ENCODE measurements around the gene UBE2J2. TPM values are rescaled to one million over a fixed set of nuclear protein-coding genes. Genes with fewer than 3 reads are reported as not detected.

UBE2J2 gene
- polyA plus RNA-seq, 1 donor from 2014 or later, result 79.7 TPM

DNA sequence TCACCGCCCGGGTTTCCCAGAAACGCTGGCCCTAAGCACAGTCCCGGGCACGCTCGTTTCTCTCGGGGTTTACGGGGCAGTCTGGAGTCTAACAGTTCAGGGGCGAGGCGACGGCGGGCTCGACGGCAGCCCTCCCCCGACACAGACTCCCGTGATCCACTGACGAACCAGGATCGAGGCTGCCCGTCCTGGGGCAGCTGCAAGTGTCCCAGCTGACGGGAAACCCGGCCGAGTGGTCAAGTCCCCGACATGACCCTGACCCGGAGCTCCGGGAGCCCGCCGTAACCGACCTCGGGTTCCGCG is 494 bp downstream of the UBE2J2 start:
- peaks cover 37% of the 10 kb centered on the region for H3K79me2 ChIP-seq (replicated peaks; ENCODE audit: insufficient read depth, low read length)
- no peaks in the 10 kb centered on the region for H4K20me1 ChIP-seq (ENCODE audit: insufficient read depth)
- H3K27me3 ChIP-seq (ENCODE audit: insufficient read depth, low read depth, low read length), result no peaks in the 10 kb centered on the region
- peak overlapping the region; percentile 95 for H3K4me3 ChIP-seq (ENCODE audit: low read length)
- H3K9ac ChIP-seq (ENCODE audit: low read length), result peak overlapping the region; percentile 87
- no peaks in the 10 kb centered on the region for H3K9me3 ChIP-seq (ENCODE audit: low read length)
- H3K9me2 ChIP-seq (ENCODE audit: insufficient read depth, low read length), result no peaks in the 10 kb centered on the region
- peak overlapping the region; percentile 57 for H3K27ac ChIP-seq (ENCODE audit: low read length)
- H2AFZ ChIP-seq (ENCODE audit: low read depth, low read length), result no peak overlapping the region
- TF ChIP-seq SMC3 (conservative IDR thresholded peaks at IDR 0.05; ENCODE audit: poor library complexity), result no peak
- TF ChIP-seq RAD21 (conservative IDR thresholded peaks at IDR 0.05), result no peak
- no peak for TF ChIP-seq EP300 (conservative IDR thresholded peaks at IDR 0.05; ENCODE audit: poor library complexity, severe bottlenecking)
- TF ChIP-seq EZH2 (IDR thresholded peaks at IDR 0.05; ENCODE audit: borderline replicate concordance, insufficient read depth, low read length, poor library complexity, severe bottlenecking), result no peak
- TF ChIP-seq, protein P1, sequence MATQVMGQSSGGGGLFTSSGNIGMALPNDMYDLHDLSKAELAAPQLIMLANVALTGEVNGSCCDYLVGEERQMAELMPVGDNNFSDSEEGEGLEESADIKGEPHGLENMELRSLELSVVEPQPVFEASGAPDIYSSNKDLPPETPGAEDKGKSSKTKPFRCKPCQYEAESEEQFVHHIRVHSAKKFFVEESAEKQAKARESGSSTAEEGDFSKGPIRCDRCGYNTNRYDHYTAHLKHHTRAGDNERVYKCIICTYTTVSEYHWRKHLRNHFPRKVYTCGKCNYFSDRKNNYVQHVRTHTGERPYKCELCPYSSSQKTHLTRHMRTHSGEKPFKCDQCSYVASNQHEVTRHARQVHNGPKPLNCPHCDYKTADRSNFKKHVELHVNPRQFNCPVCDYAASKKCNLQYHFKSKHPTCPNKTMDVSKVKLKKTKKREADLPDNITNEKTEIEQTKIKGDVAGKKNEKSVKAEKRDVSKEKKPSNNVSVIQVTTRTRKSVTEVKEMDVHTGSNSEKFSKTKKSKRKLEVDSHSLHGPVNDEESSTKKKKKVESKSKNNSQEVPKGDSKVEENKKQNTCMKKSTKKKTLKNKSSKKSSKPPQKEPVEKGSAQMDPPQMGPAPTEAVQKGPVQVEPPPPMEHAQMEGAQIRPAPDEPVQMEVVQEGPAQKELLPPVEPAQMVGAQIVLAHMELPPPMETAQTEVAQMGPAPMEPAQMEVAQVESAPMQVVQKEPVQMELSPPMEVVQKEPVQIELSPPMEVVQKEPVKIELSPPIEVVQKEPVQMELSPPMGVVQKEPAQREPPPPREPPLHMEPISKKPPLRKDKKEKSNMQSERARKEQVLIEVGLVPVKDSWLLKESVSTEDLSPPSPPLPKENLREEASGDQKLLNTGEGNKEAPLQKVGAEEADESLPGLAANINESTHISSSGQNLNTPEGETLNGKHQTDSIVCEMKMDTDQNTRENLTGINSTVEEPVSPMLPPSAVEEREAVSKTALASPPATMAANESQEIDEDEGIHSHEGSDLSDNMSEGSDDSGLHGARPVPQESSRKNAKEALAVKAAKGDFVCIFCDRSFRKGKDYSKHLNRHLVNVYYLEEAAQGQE (IDR thresholded peaks at IDR 0.05; ENCODE audit: borderline replicate concordance), result no peak
- TF ChIP-seq TAF1 (IDR thresholded peaks at IDR 0.05; ENCODE audit: low read depth), result no peak
- no peak for TF ChIP-seq MXI1 (conservative IDR thresholded peaks at IDR 0.05; ENCODE audit: poor library complexity, severe bottlenecking)
- TF ChIP-seq, protein P2, sequence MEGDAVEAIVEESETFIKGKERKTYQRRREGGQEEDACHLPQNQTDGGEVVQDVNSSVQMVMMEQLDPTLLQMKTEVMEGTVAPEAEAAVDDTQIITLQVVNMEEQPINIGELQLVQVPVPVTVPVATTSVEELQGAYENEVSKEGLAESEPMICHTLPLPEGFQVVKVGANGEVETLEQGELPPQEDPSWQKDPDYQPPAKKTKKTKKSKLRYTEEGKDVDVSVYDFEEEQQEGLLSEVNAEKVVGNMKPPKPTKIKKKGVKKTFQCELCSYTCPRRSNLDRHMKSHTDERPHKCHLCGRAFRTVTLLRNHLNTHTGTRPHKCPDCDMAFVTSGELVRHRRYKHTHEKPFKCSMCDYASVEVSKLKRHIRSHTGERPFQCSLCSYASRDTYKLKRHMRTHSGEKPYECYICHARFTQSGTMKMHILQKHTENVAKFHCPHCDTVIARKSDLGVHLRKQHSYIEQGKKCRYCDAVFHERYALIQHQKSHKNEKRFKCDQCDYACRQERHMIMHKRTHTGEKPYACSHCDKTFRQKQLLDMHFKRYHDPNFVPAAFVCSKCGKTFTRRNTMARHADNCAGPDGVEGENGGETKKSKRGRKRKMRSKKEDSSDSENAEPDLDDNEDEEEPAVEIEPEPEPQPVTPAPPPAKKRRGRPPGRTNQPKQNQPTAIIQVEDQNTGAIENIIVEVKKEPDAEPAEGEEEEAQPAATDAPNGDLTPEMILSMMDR (IDR thresholded peaks at IDR 0.05; ENCODE audit: poor library complexity, severe bottlenecking), result no peak
- no peak for TF ChIP-seq POLR2AphosphoS5 (IDR thresholded peaks at IDR 0.05)
- no peaks in the 10 kb centered on the region for H3F3A ChIP-seq (ENCODE audit: insufficient read depth, low read length, poor library complexity, severe bottlenecking)
- no peaks in the 10 kb centered on the region for H3K36me3 ChIP-seq (ENCODE audit: insufficient read depth, low read length)
- H3K4me2 ChIP-seq (ENCODE audit: low read length), result peak overlapping the region; percentile 98

DNA sequence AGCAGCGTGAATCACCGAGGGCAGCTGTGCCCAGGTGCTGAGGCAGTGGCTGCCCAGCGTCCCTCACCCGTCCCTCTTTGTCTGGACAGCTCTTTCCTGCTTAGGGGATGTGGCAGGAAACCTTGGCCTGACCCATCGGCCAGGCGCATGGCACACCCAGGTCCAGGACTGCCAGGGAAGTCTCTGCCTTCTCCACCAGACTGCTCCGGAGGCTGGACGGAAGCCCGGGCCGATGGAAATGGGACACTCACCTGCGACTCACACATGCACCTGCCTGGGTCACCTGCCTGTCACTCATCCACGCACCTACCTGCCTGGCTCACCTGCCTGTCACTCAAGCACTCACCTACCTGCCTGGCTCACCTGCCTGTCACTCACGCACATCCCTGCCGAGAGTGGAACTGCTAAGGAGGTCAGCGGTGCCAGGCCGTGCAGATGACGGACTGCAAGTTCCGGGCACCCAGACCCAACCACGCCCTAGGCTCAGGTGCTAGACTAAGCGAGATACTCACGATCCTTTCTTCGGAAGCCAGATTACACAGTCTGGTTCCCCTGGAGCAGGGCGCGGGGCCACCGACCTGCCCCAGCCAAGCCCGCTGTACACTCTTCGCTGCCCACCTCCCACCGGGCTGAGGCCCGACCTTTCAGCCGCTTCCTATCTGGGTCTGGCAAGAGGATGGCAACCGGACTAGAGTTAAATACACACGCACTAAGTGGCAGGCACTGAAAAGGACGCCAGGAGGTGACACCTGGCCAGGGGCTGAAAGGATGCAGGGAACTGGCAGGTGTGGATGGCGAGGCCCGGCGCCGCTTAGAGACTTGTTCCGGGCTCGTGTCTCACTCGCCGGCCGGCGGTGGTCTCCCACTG is 1.1 kb downstream of the UBE2J2 start:
- Histone ChIP-seq H3K4me3 (ENCODE audit: low read length) (peak overlapping the region; percentile 95), H3K27ac (ENCODE audit: low read length) (peak overlapping the region; percentile 57), H4K20me1 (ENCODE audit: insufficient read depth) (no peaks in the 10 kb centered on the region), H3K9me2 (ENCODE audit: insufficient read depth, low read length) (no peaks in the 10 kb centered on the region), H3K36me3 (ENCODE audit: insufficient read depth, low read length) (no peaks in the 10 kb centered on the region), H3K9me3 (ENCODE audit: low read length) (no peaks in the 10 kb centered on the region), H3K79me2 (replicated peaks; ENCODE audit: insufficient read depth, low read length) (peaks cover 37% of the 10 kb centered on the region), H3K4me2 (ENCODE audit: low read length) (peak overlapping the region; percentile 98), H3K9ac (ENCODE audit: low read length) (peak overlapping the region; percentile 87), H3K27me3 (ENCODE audit: insufficient read depth, low read depth, low read length) (no peaks in the 10 kb centered on the region), H3F3A (ENCODE audit: insufficient read depth, low read length, poor library complexity, severe bottlenecking) (no peaks in the 10 kb centered on the region), H2AFZ (ENCODE audit: low read depth, low read length) (no peak overlapping the region)
- TF ChIP-seq SMC3 (conservative IDR thresholded peaks at IDR 0.05; ENCODE audit: poor library complexity) (no peak), EP300 (conservative IDR thresholded peaks at IDR 0.05; ENCODE audit: poor library complexity, severe bottlenecking) (no peak), TAF1 (IDR thresholded peaks at IDR 0.05; ENCODE audit: low read depth) (no peak), POLR2AphosphoS5 (IDR thresholded peaks at IDR 0.05) (no peak), EZH2 (IDR thresholded peaks at IDR 0.05; ENCODE audit: borderline replicate concordance, insufficient read depth, low read length, poor library complexity, severe bottlenecking) (no peak), MXI1 (conservative IDR thresholded peaks at IDR 0.05; ENCODE audit: poor library complexity, severe bottlenecking) (no peak), RAD21 (conservative IDR thresholded peaks at IDR 0.05) (no peak)
- TF ChIP-seq, protein P1 (IDR thresholded peaks at IDR 0.05; ENCODE audit: borderline replicate concordance), result no peak
- TF ChIP-seq, protein P2 (IDR thresholded peaks at IDR 0.05; ENCODE audit: poor library complexity, severe bottlenecking), result no peak

Measured in neural cell (in vitro differentiated cells).